ENCODE measurements around the gene SETD1B. TPM values are rescaled to one million over a fixed set of nuclear protein-coding genes. Genes with fewer than 3 reads are reported as not detected.
"Not testable (repeated sequence)": the region's sequence is repeated elsewhere in the genome, so short reads cannot be mapped to it uniquely, and the experiment has no call there.

The SETD1B gene
- total RNA-seq, result 10 to 100 TPM in 1 of 2 donors, 1 to 10 TPM in 1; 9.3 to 11.9 TPM
- long read RNA-seq, partial matches to known transcripts, result 2 of 6 reads
- long read RNA-seq, other reads (novel, unspliced or antisense), result 4 of 6 reads

GRCh38 chr12:121803861-121804416 is at the start of gene SETD1B:
Gene SETD1B, plus strand, starts transcription at chr12:121804009. Its CDS starts 729 bp downstream, at chr12:121804738.
- DNase-seq (peak; percentile 74), ATAC-seq (peak; percentile 12 to 24)
- intact Hi-C loops (cut with DNase I), result no loop called here

- intact Hi-C loops (cut with DNase I), result no loop called here
- ATAC-seq (no peak), DNase-seq (no peak)
These were observed 49.0 kb upstream of the SETD1B start for GRCh38 chr12:121754836-121755235.

- DNase-seq (no peak), ATAC-seq (no peak)
- intact Hi-C loops (cut with DNase I), result no loop called here
These were observed 48.2 kb upstream of the SETD1B start for GRCh38 chr12:121755591-121755990.

- ATAC-seq; intact Hi-C loops (cut with DNase I): not testable (repeated sequence)
These were observed 45.3 kb upstream of the SETD1B start for GRCh38 chr12:121758536-121758935.

GRCh38 chr12:121762269-121762668 is 41.5 kb upstream of the SETD1B start:
- DNase-seq (no peak), ATAC-seq (peak; percentile 44 to 74)
- intact Hi-C loops (cut with DNase I), result no loop called here

More at GRCh38 chr12:121758536-121758935, 45.3 kb upstream of the SETD1B start:
- DNase-seq, result not testable (repeated sequence)

GRCh38 chr12:121764808-121765207 is 39.0 kb upstream of the SETD1B start:
- intact Hi-C loops (cut with DNase I), result loop anchor here in 1 of 2 donors (5.0 kb wide), 1 partner anchor 53 kb away; the partner anchor contains the start of gene TMEM120B
- DNase-seq (no peak), ATAC-seq (no peak)

GRCh38 chr12:121765573-121765972 is 38.2 kb upstream of the SETD1B start:
- ATAC-seq (peak in 1 of 2 donors; percentile 41), DNase-seq (no peak)
- intact Hi-C loops (cut with DNase I), result loop anchor here in 1 of 2 donors (5.0 kb wide), 1 partner anchor 53 kb away; the partner anchor contains the start of gene TMEM120B

GRCh38 chr12:121766290-121767039 is 37.3 kb upstream of the SETD1B start:
- intact Hi-C loops (cut with DNase I), result loop anchor here in 1 of 2 donors (5.0 kb wide), 1 partner anchor 54 kb away; the partner anchor contains the start of gene TMEM120B
- DNase-seq (no peak), ATAC-seq (no peak)

GRCh38 chr12:121767525-121768016 is 36.2 kb upstream of the SETD1B start:
- peak; percentile 70 for DNase-seq
- ATAC-seq, result peak; percentile 85 to 87
- intact Hi-C loops (cut with DNase I), result loop anchor here in 1 of 2 donors (5.0 kb wide), 1 partner anchor 55 kb away; the partner anchor contains the start of gene TMEM120B

GRCh38 chr12:121769297-121769830 is 34.4 kb upstream of the SETD1B start:
- intact Hi-C loops (cut with DNase I), result loop anchor here in 1 of 2 donors (5.0 kb wide), 1 partner anchor 57 kb away; the partner anchor contains the start of gene TMEM120B
- no peak for ATAC-seq
- no peak for DNase-seq

- DNase-seq (no peak), ATAC-seq (peak; percentile 3 to 21)
- intact Hi-C loops (cut with DNase I), result loop anchor here (5.0 kb wide), 2 partner anchors 58 to 73 kb away; partner anchors contain the start of gene TMEM120B (in 1 of the 2)
These were observed 33.9 kb upstream of the SETD1B start for GRCh38 chr12:121769831-121770301.

GRCh38 chr12:121770388-121770787 is 33.4 kb upstream of the SETD1B start:
- intact Hi-C loops (cut with DNase I), result loop anchor here in 1 of 2 donors (5.0 kb wide), 1 partner anchor 73 kb away; no protein-coding TSS in a partner anchor
- no peak for ATAC-seq
- no peak for DNase-seq

- ATAC-seq (no peak), DNase-seq (no peak)
- intact Hi-C loops (cut with DNase I), result loop anchor here in 1 of 2 donors (5.0 kb wide), 1 partner anchor 74 kb away; no protein-coding TSS in a partner anchor
These were observed 32.8 kb upstream of the SETD1B start for GRCh38 chr12:121770813-121771625.

- ATAC-seq, result peak; percentile 58 to 76
- peak; percentile 66 for DNase-seq
- intact Hi-C loops (cut with DNase I), result loop anchor here (1.0 to 5.0 kb wide), 2 partner anchors 76 kb away; no protein-coding TSS in a partner anchor
These were observed 30.6 kb upstream of the SETD1B start for GRCh38 chr12:121773011-121773777.

- intact Hi-C loops (cut with DNase I), result loop anchor here (5.0 kb wide), 2 partner anchors 37 to 78 kb away; no protein-coding TSS in a partner anchor
- no peak for ATAC-seq
- DNase-seq, result no peak
These were observed 28.8 kb upstream of the SETD1B start for GRCh38 chr12:121774968-121775474.

GRCh38 chr12:121775501-121775900 is 28.3 kb upstream of the SETD1B start:
- no peak for DNase-seq
- intact Hi-C loops (cut with DNase I), result loop anchor here in 1 of 2 donors (5.0 kb wide), 1 partner anchor 37 kb away; no protein-coding TSS in a partner anchor
- no peak for ATAC-seq
